ENCODE measurements around the gene SCMH1.

SCMH1 gene

GRCh38 chr1:41109310-41110197, 132.6 kb downstream of the SCMH1 start:
- Histone ChIP-seq H3K4ac (ENCODE audit: low read depth, low read length) (no peak overlapping the region), H3K56ac (ENCODE audit: low read length) (no peak overlapping the region), H2BK15ac (replicated peaks; ENCODE audit: low read depth) (no peak overlapping the region), H3K27me3 (ENCODE audit: insufficient read depth, low read length, poor library complexity) (no peaks in the 10 kb centered on the region), H4K8ac (ENCODE audit: low read depth, low read length) (no peak overlapping the region), H3K79me1 (ENCODE audit: low read length) (no peaks in the 10 kb centered on the region), H3K9ac (ENCODE audit: low read length) (no peak overlapping the region), H3K79me2 (ENCODE audit: control insufficient read depth, insufficient read depth, low read length) (no peaks in the 10 kb centered on the region), H2BK120ac (ENCODE audit: low read depth, low read length) (no peak overlapping the region), H3K18ac (ENCODE audit: low read length) (no peak overlapping the region), H2AK5ac (ENCODE audit: low read length) (no peak overlapping the region), H4K5ac (ENCODE audit: low read length) (no peak overlapping the region), H2BK5ac (ENCODE audit: low read length) (no peak overlapping the region), H3K27ac (ENCODE audit: low read depth, low read length) (no peak overlapping the region), H3K36me3 (ENCODE audit: control insufficient read depth, insufficient read depth, low read length) (no peaks in the 10 kb centered on the region), H3K23ac (ENCODE audit: low read length) (no peak overlapping the region), H3K4me1 (ENCODE audit: control insufficient read depth, low read depth, low read length) (no peaks in the 10 kb centered on the region), H3K4me2 (ENCODE audit: low read length) (no peak overlapping the region), H3K4me3 (ENCODE audit: low read length) (no peak overlapping the region)
- no CpG with 5 or more reads among the region's 4 CpGs for WGBS (ENCODE audit: extremely low coverage, insufficient coverage, low lambda C conversion rate)
- peak; percentile 70 for DNase-seq

GRCh38 chr1:41108696-41109275, 133.3 kb downstream of the SCMH1 start:
- Histone ChIP-seq H3K36me3 (ENCODE audit: control insufficient read depth, insufficient read depth, low read length) (no peaks in the 10 kb centered on the region), H3K18ac (ENCODE audit: low read length) (no peak overlapping the region), H3K27me3 (ENCODE audit: insufficient read depth, low read length, poor library complexity) (no peaks in the 10 kb centered on the region), H4K5ac (ENCODE audit: low read length) (no peak overlapping the region), H2BK5ac (ENCODE audit: low read length) (no peak overlapping the region), H2BK120ac (ENCODE audit: low read depth, low read length) (no peak overlapping the region), H2AK5ac (ENCODE audit: low read length) (no peak overlapping the region), H3K4ac (ENCODE audit: low read depth, low read length) (no peak overlapping the region), H2BK15ac (replicated peaks; ENCODE audit: low read depth) (no peak overlapping the region), H3K4me1 (ENCODE audit: control insufficient read depth, low read depth, low read length) (no peaks in the 10 kb centered on the region), H3K27ac (ENCODE audit: low read depth, low read length) (no peak overlapping the region), H3K79me2 (ENCODE audit: control insufficient read depth, insufficient read depth, low read length) (no peaks in the 10 kb centered on the region), H4K8ac (ENCODE audit: low read depth, low read length) (no peak overlapping the region), H3K9ac (ENCODE audit: low read length) (no peak overlapping the region), H3K23ac (ENCODE audit: low read length) (no peak overlapping the region), H3K79me1 (ENCODE audit: low read length) (no peaks in the 10 kb centered on the region), H3K4me2 (ENCODE audit: low read length) (no peak overlapping the region), H3K56ac (ENCODE audit: low read length) (no peak overlapping the region), H3K4me3 (ENCODE audit: low read length) (no peak overlapping the region)
- WGBS (ENCODE audit: extremely low coverage, insufficient coverage, low lambda C conversion rate) = no CpG with 5 or more reads among the region's 1 CpG
- DNase-seq = no peak

- H2BK5ac ChIP-seq (ENCODE audit: low read length) = no peak overlapping the region
- no peak overlapping the region for H3K9ac ChIP-seq (ENCODE audit: low read length)
- H2BK120ac ChIP-seq (ENCODE audit: low read depth, low read length) = no peak overlapping the region
- no peak overlapping the region for H3K18ac ChIP-seq (ENCODE audit: low read length)
- H2BK15ac ChIP-seq (replicated peaks; ENCODE audit: low read depth) = no peak overlapping the region
- no peak overlapping the region for H3K4ac ChIP-seq (ENCODE audit: low read depth, low read length)
- no peak overlapping the region for H3K23ac ChIP-seq (ENCODE audit: low read length)
- H3K27me3 ChIP-seq (ENCODE audit: insufficient read depth, low read length, poor library complexity) = no peaks in the 10 kb centered on the region
- H3K27ac ChIP-seq (ENCODE audit: low read depth, low read length) = no peak overlapping the region
- no peaks in the 10 kb centered on the region for H3K79me2 ChIP-seq (ENCODE audit: control insufficient read depth, insufficient read depth, low read length)
- H4K8ac ChIP-seq (ENCODE audit: low read depth, low read length) = no peak overlapping the region
- H3K4me2 ChIP-seq (ENCODE audit: low read length) = no peak overlapping the region
- DNase-seq = no peak
- H3K4me3 ChIP-seq (ENCODE audit: low read length) = no peak overlapping the region
- no peaks in the 10 kb centered on the region for H3K79me1 ChIP-seq (ENCODE audit: low read length)
- no peak overlapping the region for H4K5ac ChIP-seq (ENCODE audit: low read length)
- no peaks in the 10 kb centered on the region for H3K4me1 ChIP-seq (ENCODE audit: control insufficient read depth, low read depth, low read length)
- no CpG with 5 or more reads among the region's 4 CpGs for WGBS (ENCODE audit: extremely low coverage, insufficient coverage, low lambda C conversion rate)
- no peaks in the 10 kb centered on the region for H3K36me3 ChIP-seq (ENCODE audit: control insufficient read depth, insufficient read depth, low read length)
- H3K56ac ChIP-seq (ENCODE audit: low read length) = no peak overlapping the region
- H2AK5ac ChIP-seq (ENCODE audit: low read length) = no peak overlapping the region
Measured at GRCh38 chr1:41103766-41104165, 138.3 kb downstream of the SCMH1 start.

GRCh38 chr1:41102653-41103052, 139.5 kb downstream of the SCMH1 start:
- no peak overlapping the region for H3K23ac ChIP-seq (ENCODE audit: low read length)
- no peaks in the 10 kb centered on the region for H3K36me3 ChIP-seq (ENCODE audit: control insufficient read depth, insufficient read depth, low read length)
- no peak overlapping the region for H2AK5ac ChIP-seq (ENCODE audit: low read length)
- no CpG with 5 or more reads among the region's 1 CpG for WGBS (ENCODE audit: extremely low coverage, insufficient coverage, low lambda C conversion rate)
- H2BK5ac ChIP-seq (ENCODE audit: low read length) = no peak overlapping the region
- H3K4me2 ChIP-seq (ENCODE audit: low read length) = no peak overlapping the region
- H3K4ac ChIP-seq (ENCODE audit: low read depth, low read length) = no peak overlapping the region
- no peak overlapping the region for H2BK120ac ChIP-seq (ENCODE audit: low read depth, low read length)
- H3K4me3 ChIP-seq (ENCODE audit: low read length) = no peak overlapping the region
- H2BK15ac ChIP-seq (replicated peaks; ENCODE audit: low read depth) = no peak overlapping the region
- H3K18ac ChIP-seq (ENCODE audit: low read length) = no peak overlapping the region
- H3K79me2 ChIP-seq (ENCODE audit: control insufficient read depth, insufficient read depth, low read length) = no peaks in the 10 kb centered on the region
- H4K5ac ChIP-seq (ENCODE audit: low read length) = no peak overlapping the region
- H3K27me3 ChIP-seq (ENCODE audit: insufficient read depth, low read length, poor library complexity) = no peaks in the 10 kb centered on the region
- no peak for DNase-seq
- H3K79me1 ChIP-seq (ENCODE audit: low read length) = no peaks in the 10 kb centered on the region
- H4K8ac ChIP-seq (ENCODE audit: low read depth, low read length) = no peak overlapping the region
- H3K9ac ChIP-seq (ENCODE audit: low read length) = no peak overlapping the region
- no peak overlapping the region for H3K27ac ChIP-seq (ENCODE audit: low read depth, low read length)
- H3K4me1 ChIP-seq (ENCODE audit: control insufficient read depth, low read depth, low read length) = no peaks in the 10 kb centered on the region
- H3K56ac ChIP-seq (ENCODE audit: low read length) = no peak overlapping the region

GRCh38 chr1:41101950-41102607, 140.0 kb downstream of the SCMH1 start:
- Histone ChIP-seq H3K9ac (ENCODE audit: low read length) (no peak overlapping the region), H3K4me1 (ENCODE audit: control insufficient read depth, low read depth, low read length) (no peaks in the 10 kb centered on the region), H3K56ac (ENCODE audit: low read length) (no peak overlapping the region), H3K4me3 (ENCODE audit: low read length) (no peak overlapping the region), H2BK15ac (replicated peaks; ENCODE audit: low read depth) (no peak overlapping the region), H4K5ac (ENCODE audit: low read length) (no peak overlapping the region), H2BK5ac (ENCODE audit: low read length) (no peak overlapping the region), H2BK120ac (ENCODE audit: low read depth, low read length) (no peak overlapping the region), H3K79me2 (ENCODE audit: control insufficient read depth, insufficient read depth, low read length) (no peaks in the 10 kb centered on the region), H3K23ac (ENCODE audit: low read length) (no peak overlapping the region), H2AK5ac (ENCODE audit: low read length) (no peak overlapping the region), H3K27me3 (ENCODE audit: insufficient read depth, low read length, poor library complexity) (no peaks in the 10 kb centered on the region), H3K18ac (ENCODE audit: low read length) (no peak overlapping the region), H3K36me3 (ENCODE audit: control insufficient read depth, insufficient read depth, low read length) (no peaks in the 10 kb centered on the region), H3K27ac (ENCODE audit: low read depth, low read length) (no peak overlapping the region), H3K79me1 (ENCODE audit: low read length) (no peaks in the 10 kb centered on the region), H4K8ac (ENCODE audit: low read depth, low read length) (no peak overlapping the region), H3K4me2 (ENCODE audit: low read length) (no peak overlapping the region), H3K4ac (ENCODE audit: low read depth, low read length) (no peak overlapping the region)
- no peak for DNase-seq
- no CpG with 5 or more reads among the region's 2 CpGs for WGBS (ENCODE audit: extremely low coverage, insufficient coverage, low lambda C conversion rate)

Measured in mesendoderm (in vitro differentiated cells).